Dedifferentiated amniotic fluid mesenchymal stem cell (primary cell): Measurements from ENCODE around the gene FAM107B.

Experiments used
- DNase-seq: peaks from one replicate; pipeline ENCODE4 v3.0.0-alpha.2; 2016; ENCODE audit errors: extremely low spot score

The FAM107B gene

GRCh38 chr10:14776546-14776945 lies 1.8 kb upstream of the FAM107B start:
- no peak for DNase-seq

GRCh38 chr10:14775656-14776055 lies 959 bp upstream of the FAM107B start:
- DNase-seq, result no peak

- no peak for DNase-seq
These were observed 500 bp downstream of the FAM107B start for GRCh38 chr10:14774214-14774580.

GRCh38 chr10:14773551-14774213 lies 1.0 kb downstream of the FAM107B start:
- DNase-seq, result no peak

DNA sequence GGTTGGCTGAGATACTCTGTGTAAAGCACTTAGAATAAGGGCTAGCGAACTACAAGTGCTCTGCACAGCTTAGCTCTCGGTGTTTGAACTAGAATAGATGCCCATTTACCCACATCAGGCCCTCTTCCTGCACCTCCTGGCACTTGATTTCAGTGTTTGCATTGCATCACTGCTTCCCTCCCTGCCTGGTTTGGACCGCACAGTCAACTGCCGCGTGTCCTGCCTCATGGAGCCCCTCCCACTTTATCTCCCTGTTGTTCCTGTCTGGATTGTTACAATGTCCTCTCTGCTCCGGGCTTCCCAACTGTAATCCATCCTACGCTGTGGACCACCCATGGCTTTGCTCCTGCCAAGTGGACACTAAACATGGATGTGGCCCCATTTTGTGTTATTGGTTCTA lies 2.3 kb downstream of the FAM107B start:
- DNase-seq, result no peak

GRCh38 chr10:14770927-14771326 lies 3.8 kb downstream of the FAM107B start:
- no peak for DNase-seq

- DNase-seq, result no peak
These were observed 13.3 kb downstream of the FAM107B start for GRCh38 chr10:14761372-14761771.

DNA sequence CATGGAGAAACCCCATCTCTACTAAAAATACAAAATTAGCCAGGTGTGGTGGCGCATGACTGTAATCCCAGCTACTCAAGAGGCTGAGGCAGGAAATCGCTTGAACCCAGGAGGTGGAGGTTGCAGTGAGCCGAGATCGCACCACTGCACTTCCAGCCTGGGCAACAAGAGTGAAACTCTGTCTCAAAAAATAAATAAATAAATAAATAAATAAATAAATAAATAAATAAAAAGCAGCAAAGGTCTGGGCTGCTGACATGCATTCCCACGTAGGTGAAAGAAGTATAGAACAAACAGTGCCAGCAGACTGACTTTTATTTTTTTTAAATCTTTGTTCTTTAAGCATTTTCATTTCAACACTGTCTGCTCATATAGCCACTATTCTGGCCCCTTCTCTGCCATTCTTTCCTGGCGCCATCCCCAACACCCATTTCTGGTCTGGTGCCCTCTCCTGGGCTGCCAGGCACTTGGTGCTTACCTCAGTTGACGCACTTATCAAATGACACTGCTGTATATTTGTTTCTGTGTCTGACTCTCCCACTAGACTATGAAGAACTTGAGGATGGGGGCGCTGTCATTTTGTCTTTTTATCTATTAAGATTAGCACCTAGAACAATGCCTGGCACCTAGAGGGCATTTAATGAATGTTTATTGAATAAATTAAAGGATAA lies 15.6 kb downstream of the FAM107B start:
- DNase-seq, result no peak

DNA sequence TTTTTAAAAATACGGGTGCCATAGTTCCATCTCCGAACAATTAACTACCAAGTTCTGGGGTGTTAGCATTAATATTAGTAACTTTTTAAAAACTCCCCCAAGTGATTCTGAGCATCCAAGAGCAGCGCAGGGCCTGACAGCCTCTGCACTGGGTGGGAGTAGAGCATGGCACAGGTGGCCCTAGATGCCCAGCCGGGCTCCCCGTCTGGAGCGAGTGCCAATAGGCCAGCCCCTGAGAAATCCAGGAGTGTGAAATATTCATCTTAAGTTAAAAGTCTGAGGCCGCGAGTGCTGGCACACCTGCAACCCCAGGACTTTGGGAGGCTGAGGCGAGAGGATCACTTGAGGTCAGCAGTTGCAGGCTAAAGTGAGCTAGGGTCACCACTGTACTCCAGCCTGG lies 16.2 kb downstream of the FAM107B start:
- no peak for DNase-seq

DNA sequence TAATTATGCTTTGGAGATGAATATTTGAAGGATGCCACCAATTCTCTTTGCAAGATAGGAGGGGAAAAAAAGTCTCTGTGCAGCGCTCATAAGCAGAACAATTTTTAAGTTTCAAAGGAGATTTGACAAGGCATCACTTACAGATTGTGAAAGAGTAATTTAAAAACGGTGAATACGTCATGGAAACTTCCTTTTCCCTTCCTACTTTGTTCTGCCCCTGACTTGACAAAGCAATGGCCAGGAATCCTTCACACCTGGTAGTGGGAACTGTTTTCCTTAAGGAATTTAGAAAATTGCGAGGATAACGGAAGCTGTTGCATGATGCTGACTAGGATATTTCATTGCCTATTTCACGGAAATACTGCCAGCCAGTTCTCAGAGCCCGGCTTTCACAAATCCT lies 16.7 kb downstream of the FAM107B start:
- no peak for DNase-seq

- DNase-seq, result no peak
These were observed 17.3 kb downstream of the FAM107B start for GRCh38 chr10:14757394-14757793.

GRCh38 chr10:14753441-14753840 lies 21.3 kb downstream of the FAM107B start:
- DNase-seq, result no peak

DNA sequence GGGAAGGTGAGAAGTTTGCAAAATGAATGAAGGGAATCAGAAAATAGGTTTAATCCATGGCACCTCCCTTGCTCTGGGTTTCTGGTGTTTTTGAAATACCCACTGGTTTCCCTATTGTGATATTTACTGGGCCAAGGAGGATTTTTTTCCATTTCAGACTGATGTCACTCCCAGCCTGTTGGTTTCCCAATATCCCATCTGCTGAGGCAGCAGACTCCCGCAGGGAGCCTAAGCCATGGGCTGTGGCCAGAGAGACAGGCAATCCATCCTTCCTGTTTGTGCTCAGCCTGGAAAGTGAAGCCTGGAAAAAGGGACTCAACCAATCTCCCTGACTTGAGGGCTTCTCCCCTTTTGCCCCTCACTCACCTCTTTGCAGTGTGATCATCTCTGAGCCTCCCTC lies 22.8 kb downstream of the FAM107B start:
- DNase-seq, result no peak

DNA sequence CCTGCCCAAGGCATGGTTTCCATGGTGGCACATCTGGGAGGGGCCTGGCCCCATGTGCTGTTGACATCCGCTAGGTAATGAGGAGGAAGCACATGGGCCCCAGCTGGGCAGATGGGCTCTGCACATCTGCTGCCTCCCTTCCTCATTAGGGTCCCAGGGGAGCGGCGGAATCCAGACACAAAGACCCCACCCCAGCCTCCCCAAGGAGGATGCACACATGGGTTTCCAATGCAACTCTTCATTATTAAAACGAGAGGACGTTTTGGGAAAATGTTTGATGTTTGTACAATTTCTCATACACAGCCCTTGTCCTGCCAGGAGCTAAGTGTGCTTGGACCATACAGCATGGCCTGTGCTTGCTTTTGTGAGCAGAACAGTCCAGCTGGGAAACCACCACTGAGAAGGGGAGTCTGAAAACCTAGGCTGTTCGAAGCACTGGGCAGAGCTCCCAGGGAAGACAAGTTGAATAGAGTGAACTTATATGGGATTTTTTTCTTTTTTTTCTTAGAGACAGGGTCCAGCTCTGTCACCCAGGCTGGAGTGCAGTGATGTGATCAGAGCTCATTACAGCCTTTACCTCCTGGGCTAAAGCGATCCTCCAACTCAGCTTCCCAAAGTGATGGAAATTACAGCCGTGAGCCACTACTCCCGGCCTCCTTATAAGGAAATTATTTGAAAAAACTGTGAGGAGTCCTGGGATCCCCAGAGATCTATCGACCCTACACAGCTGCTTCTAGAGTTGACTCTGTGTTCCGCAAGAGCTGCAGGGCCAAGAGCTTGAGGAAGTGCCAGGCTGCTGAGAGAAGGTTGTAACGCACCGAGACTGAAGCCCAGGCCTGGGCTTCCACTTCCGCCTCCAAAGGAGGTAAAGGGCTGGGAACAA lies 23.4 kb downstream of the FAM107B start:
- DNase-seq, result no peak

- DNase-seq, result no peak
These were observed 25.5 kb downstream of the FAM107B start for GRCh38 chr10:14749070-14749809.

DNA sequence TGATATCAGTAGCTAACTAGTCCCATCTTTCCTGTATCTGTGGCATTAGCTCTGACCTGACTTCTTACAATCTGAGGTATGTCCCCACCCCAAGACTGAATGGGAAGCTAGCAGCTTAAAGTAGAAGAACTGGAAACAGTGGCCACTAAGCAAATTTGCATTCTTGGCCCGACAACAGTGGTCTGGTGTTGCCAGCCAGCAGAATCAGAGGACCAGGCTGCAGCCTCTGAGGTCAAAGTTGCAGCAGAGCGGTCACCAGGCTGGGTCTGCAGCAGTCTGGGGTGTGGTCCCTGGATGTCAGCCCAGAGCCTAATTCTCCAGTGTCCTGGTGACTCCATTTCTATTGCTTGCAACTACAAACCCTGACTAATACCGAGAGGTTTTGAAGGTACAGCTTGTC lies 26.3 kb downstream of the FAM107B start:
- no peak for DNase-seq

DNA sequence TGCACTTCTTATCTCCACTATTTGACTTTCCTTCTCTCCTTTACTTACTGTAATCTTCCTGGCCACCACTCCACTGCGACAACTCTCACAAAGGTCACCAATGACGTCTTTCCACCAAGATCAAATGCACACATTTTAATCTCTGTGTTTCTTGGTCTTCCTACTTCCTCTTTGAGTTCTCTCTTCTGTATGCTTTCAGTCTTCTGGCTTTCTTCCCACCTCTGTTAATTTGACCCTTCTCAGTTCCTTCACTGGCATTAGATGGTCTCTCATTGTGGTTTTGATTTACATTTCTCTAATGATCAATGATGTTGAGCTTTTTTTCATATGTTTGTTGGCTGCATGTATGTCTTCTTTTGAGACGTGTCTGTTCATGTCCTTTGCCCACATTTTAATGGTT lies 31.9 kb downstream of the FAM107B start:
- no peak for DNase-seq

DNA sequence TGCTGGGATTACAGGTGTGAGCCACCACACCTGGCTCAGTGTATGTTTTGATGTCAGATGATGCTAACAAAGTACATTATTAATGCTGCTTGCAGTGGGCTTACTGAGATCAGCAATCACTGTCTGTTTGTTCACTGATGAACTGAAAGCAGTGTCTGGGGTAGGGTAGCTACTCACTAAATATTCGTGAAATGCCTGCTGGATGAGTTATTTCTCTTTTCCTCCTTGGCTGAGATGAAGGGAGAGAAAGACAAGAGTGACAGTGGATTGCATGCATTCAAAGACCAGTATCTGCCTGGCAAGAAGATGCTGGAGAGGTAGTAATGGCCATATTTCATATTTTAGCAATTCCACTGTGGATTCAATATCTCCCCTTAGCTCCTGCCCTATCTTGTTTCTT lies 32.3 kb downstream of the FAM107B start:
- no peak for DNase-seq

DNA sequence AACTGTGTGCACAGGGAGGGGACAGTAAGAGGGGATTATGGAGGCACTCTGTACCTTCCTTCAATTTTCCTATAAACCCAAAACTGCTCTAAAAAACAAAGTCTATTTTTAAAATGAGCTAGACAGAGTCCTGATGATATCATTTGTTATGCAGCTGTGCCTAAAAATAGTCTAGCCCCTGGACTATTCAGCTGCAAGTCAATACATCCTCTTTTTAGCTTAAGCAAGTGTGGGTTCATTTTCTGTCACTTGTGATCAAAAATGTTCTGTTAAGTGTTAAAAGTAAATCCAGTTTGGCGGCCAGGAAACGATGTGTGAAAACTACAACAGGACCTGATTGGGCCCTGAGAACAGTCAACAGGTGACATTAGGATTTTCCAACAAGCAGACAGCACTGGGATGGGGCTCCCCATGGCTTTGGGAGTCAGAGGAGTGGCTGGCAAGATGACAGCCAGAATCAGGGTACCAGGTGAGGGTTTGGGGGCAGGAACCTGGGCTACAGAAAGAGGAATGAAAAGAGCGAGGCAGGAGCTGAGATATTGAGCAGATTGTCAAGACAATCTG lies 33.9 kb downstream of the FAM107B start:
- DNase-seq, result no peak

DNA sequence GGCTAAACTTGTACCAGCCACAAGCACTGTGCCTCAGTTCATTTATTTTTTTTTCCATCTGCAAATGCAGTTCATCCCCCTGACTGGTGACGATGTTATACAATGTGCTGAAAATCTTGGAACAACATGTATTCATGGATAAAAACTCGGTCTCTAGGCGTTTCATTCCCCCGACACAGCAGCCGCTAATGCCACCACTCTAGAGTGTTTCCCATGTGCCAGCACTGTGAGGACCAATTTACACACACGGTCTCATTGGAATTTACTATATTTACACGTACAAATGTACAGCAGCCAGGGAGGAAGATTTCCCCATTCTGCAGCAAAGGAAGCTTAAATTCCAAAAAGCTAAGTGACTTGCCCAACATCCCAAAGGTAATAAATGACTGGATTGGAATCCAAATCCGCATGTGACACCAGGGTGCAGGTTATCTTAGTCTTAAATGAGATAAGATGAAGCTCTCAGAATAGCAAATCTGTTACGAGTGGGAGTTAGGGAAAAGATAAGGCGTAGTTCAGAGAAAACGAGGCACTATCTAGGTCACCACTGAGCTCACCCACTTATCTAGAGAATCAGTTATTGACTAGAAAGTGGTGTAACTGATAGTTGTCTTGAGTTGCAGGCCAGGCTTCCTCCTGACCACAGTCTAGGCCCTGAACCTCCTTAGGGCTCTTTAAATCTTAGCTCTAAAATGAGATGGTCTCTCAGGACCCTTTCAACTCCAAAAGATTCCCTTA lies 36.7 kb downstream of the FAM107B start:
- DNase-seq, result no peak

DNA sequence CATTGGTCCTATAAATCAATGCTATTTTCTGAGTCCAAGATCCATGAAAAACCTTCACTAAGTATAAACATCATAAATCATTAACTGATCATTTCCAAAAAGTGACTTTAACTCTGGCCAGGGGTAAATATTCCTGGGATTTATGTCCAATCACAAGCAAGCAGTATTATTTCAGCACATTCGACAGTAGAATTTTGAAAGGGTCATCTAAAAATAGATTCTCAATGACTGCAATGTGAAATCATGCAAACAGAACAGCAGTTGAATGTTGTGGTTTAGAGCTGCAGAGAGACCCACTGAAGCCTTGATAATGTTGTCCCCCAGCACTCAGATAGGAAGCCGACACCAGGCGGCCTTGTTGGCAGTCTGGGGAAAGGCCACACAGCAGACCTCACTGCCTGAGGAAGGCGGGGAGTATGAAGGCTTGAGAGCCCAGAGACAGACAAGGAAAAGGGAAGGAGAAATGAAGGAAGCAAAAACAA lies 38.1 kb downstream of the FAM107B start:
- DNase-seq, result peak; percentile 45
